ENCODE results near the gene TMX4.

DNA sequence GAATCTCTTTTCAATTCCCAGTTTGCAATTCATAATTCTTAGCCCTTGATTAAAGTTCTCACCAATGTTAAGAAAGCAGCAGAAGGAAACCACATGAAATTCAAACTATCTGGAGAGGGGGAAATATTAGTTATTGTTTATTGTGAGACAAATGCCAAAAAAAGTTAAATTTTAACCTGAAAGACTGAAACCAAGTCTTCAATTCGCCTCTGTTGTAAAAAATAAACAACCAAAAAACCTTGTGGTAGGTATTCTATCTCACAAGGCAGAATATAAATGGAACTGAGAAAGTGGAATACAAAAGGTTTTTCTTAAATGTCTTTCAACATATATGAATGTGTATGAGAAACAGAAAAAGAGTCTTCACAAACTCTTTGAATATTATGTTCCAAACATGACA lies 24.8 kb downstream of the TMX4 start:
- TF ChIP-seq, protein P1, sequence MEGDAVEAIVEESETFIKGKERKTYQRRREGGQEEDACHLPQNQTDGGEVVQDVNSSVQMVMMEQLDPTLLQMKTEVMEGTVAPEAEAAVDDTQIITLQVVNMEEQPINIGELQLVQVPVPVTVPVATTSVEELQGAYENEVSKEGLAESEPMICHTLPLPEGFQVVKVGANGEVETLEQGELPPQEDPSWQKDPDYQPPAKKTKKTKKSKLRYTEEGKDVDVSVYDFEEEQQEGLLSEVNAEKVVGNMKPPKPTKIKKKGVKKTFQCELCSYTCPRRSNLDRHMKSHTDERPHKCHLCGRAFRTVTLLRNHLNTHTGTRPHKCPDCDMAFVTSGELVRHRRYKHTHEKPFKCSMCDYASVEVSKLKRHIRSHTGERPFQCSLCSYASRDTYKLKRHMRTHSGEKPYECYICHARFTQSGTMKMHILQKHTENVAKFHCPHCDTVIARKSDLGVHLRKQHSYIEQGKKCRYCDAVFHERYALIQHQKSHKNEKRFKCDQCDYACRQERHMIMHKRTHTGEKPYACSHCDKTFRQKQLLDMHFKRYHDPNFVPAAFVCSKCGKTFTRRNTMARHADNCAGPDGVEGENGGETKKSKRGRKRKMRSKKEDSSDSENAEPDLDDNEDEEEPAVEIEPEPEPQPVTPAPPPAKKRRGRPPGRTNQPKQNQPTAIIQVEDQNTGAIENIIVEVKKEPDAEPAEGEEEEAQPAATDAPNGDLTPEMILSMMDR (IDR thresholded peaks at IDR 0.05; ENCODE audit: low read depth, low read length, missing input control): no peak
- TF ChIP-seq, protein P2, sequence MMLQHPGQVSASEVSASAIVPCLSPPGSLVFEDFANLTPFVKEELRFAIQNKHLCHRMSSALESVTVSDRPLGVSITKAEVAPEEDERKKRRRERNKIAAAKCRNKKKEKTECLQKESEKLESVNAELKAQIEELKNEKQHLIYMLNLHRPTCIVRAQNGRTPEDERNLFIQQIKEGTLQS (IDR thresholded peaks at IDR 0.05): no peak
- no peak for TF ChIP-seq RAD21 (IDR thresholded peaks at IDR 0.05)
- no peak for TF ChIP-seq REST (IDR thresholded peaks at IDR 0.05)
- TF ChIP-seq JUND (IDR thresholded peaks at IDR 0.05): no peak
- no peak for TF ChIP-seq FOXA1 (IDR thresholded peaks at IDR 0.05)
- TF ChIP-seq MAX (IDR thresholded peaks at IDR 0.05): no peak
- no peak for TF ChIP-seq SP1 (IDR thresholded peaks at IDR 0.05)
- no peak for TF ChIP-seq EGR1 (IDR thresholded peaks at IDR 0.05; ENCODE audit: low read depth in 2 of 2)
- no peak for TF ChIP-seq TAF1 (conservative IDR thresholded peaks at IDR 0.05)
